Fibroblast of villous mesenchyme (primary cell): Measurements from ENCODE around the gene TCF25. TPM values are rescaled to one million over a fixed set of nuclear protein-coding genes. Genes with fewer than 3 reads are reported as not detected.
"Not testable (repeated sequence)": the region's sequence is repeated elsewhere in the genome, so short reads cannot be mapped to it uniquely, and the experiment has no call there.

Source experiments
- DNase-seq: peaks from one replicate; pipeline ENCODE4 v3.0.0-alpha.2; 2010; ENCODE audit warnings: low read depth
- H3K4me3 ChIP-seq: 2 replicates; pipeline ENCODE4 v1.5.1; 2011; ENCODE audit warnings: low read depth, mild to moderate bottlenecking, low read length
- CTCF ChIP-seq: IDR thresholded peaks from 2 replicates; pipeline ENCODE4 v1.5.1; 2012; ENCODE audit warnings: low read depth, mild to moderate bottlenecking, low read length; ENCODE audit not compliant: insufficient read depth
- total RNA-seq: library from RNA; depleted of rRNA; stranded (reverse); fragments of >200 nt; gene quantifications from 2 replicates; pipeline ENCODE4 v1.2.3, GENCODE V29; 2012

Gene TCF25
- total RNA-seq, 1 donor, result 188 TPM

- no peak for TF ChIP-seq CTCF
- peak overlapping the region; percentile 64 for H3K4me3 ChIP-seq
- DNase-seq, result peak; percentile 45
These were observed 51.0 kb downstream of the TCF25 start for GRCh38 chr16:89924297-89924924.

- peak overlapping the region; percentile 64 for H3K4me3 ChIP-seq
- DNase-seq, result no peak
- no peak for TF ChIP-seq CTCF
These were observed 51.5 kb downstream of the TCF25 start for GRCh38 chr16:89924925-89925307.

- peak overlapping the region; percentile 67 for H3K4me3 ChIP-seq
- no peak for TF ChIP-seq CTCF
- DNase-seq, result no peak
These were observed 52.2 kb downstream of the TCF25 start for GRCh38 chr16:89925596-89926079.

GRCh38 chr16:89931305-89931896 is 58.0 kb downstream of the TCF25 start:
- H3K4me3 ChIP-seq, result no peak overlapping the region
- no peak for DNase-seq
- TF ChIP-seq CTCF, result no peak

GRCh38 chr16:89931964-89932363 is 58.6 kb downstream of the TCF25 start:
- no peak for DNase-seq
- no peak for TF ChIP-seq CTCF

GRCh38 chr16:89934019-89934418 is 60.6 kb downstream of the TCF25 start:
- not testable (repeated sequence) for H3K4me3 ChIP-seq, DNase-seq

More at GRCh38 chr16:89931964-89932363, 58.6 kb downstream of the TCF25 start:
- no peak overlapping the region for H3K4me3 ChIP-seq

GRCh38 chr16:89934611-89935553 is 61.5 kb downstream of the TCF25 start:
- TF ChIP-seq CTCF, result no peak
- DNase-seq, result no peak
- no peak overlapping the region for H3K4me3 ChIP-seq

GRCh38 chr16:89935620-89936019 is 62.2 kb downstream of the TCF25 start:
- DNase-seq, H3K4me3 ChIP-seq: not testable (repeated sequence)
